ENCODE measurements around the gene FOXO1.

FOXO1 gene

GRCh38 chr13:40622246-40622645, 44.2 kb downstream of the FOXO1 start:
- no peak for TF ChIP-seq CTCF (conservative IDR thresholded peaks at IDR 0.05; ENCODE audit: low read depth)
- ChIA-PET POLR2A (ENCODE audit: low non-redundant PET) (no interaction called here), CTCF (no interaction called here)
- H3K27ac ChIP-seq: no peak overlapping the region
- DNase-seq (ENCODE audit: low spot score): no peak

GRCh38 chr13:40619479-40619814, 47.0 kb downstream of the FOXO1 start:
- TF ChIP-seq CTCF (conservative IDR thresholded peaks at IDR 0.05; ENCODE audit: low read depth): no peak
- CTCF ChIA-PET: no interaction called here
- POLR2A ChIA-PET (ENCODE audit: low non-redundant PET): no interaction called here
- H3K27ac ChIP-seq: no peak overlapping the region
- DNase-seq (ENCODE audit: low spot score): no peak

GRCh38 chr13:40618581-40619478, 47.6 kb downstream of the FOXO1 start:
- CTCF ChIA-PET: interaction anchor here (0.6 kb wide), 1 partner anchor 467 kb away, joined by 3 read pairs; no protein-coding TSS in a partner anchor
- POLR2A ChIA-PET (ENCODE audit: low non-redundant PET): no interaction called here
- no peak for TF ChIP-seq CTCF (conservative IDR thresholded peaks at IDR 0.05; ENCODE audit: low read depth)

GRCh38 chr13:40617801-40618356, 48.6 kb downstream of the FOXO1 start:
- DNase-seq (ENCODE audit: low spot score): no peak
- no peak overlapping the region for H3K27ac ChIP-seq
- POLR2A ChIA-PET (ENCODE audit: low non-redundant PET): no interaction called here
- CTCF ChIA-PET: interaction anchor here (0.6 kb wide), 1 partner anchor 468 kb away, joined by 3 read pairs; no protein-coding TSS in a partner anchor
- TF ChIP-seq CTCF (conservative IDR thresholded peaks at IDR 0.05; ENCODE audit: low read depth): no peak

More at GRCh38 chr13:40618581-40619478, 47.6 kb downstream of the FOXO1 start:
- H3K27ac ChIP-seq: no peak overlapping the region
- no peak for DNase-seq (ENCODE audit: low spot score)

GRCh38 chr13:40615619-40616018, 50.8 kb downstream of the FOXO1 start:
- ChIA-PET POLR2A (ENCODE audit: low non-redundant PET) (no interaction called here), CTCF (no interaction called here)
- no peak for TF ChIP-seq CTCF (conservative IDR thresholded peaks at IDR 0.05; ENCODE audit: low read depth)
- no peak for DNase-seq (ENCODE audit: low spot score)
- no peak overlapping the region for H3K27ac ChIP-seq

- no peak for DNase-seq (ENCODE audit: low spot score)
- TF ChIP-seq CTCF (conservative IDR thresholded peaks at IDR 0.05; ENCODE audit: low read depth): no peak
- ChIA-PET POLR2A (ENCODE audit: low non-redundant PET) (no interaction called here), CTCF (interaction anchor here (0.6 to 0.7 kb wide), 2 partner anchors 385 to 632 kb away, joined by 4 to 5 read pairs; no protein-coding TSS in a partner anchor)
- no peak overlapping the region; the same call in 1 of the 2 replicates for H3K27ac ChIP-seq
Measured at GRCh38 chr13:40613914-40614313, 52.5 kb downstream of the FOXO1 start.
